HEK293 (cell line): ENCODE measurements around the gene TBX1.

Experiments used
- CTCF ChIA-PET: fragments of 350-600 bp; formaldehyde crosslinking; extraction: SDS; loops from one replicate; lab custom pipeline; 2021; ENCODE audit warnings: antibody characterized with exemption; lab: Yijun Ruan, JAX
- POLR2A ChIA-PET: fragments of 300-600 bp; formaldehyde crosslinking; extraction: SDS; loops from one replicate; lab custom pipeline; 2020; ENCODE audit warnings: antibody characterized with exemption, inconsistent platforms; lab: Yijun Ruan, JAX
- H3K27ac ChIP-seq: fragments of 200-500 bp; sonication (Bioruptor generic); 2 replicates; pipeline ENCODE4 v1.5.1; 2014; ENCODE audit warnings: low read depth, low read length, control low read depth, inconsistent platforms; ENCODE audit errors: extremely low read depth
- H3K36me3 ChIP-seq, 2 experiments: fragments of 200-500 bp in 1 of 2; sonication (Bioruptor generic) in 1 of 2; 1 replicate in 1 of 2; 2 replicates in 1 of 2; pipeline ENCODE4 v1.5.1; 2014 to 2017; ENCODE audit warnings: inconsistent platforms in 2 of 2, low read length in 2 of 2; ENCODE audit not compliant: control insufficient read depth in 2 of 2, insufficient read depth in 1 of 2
- H3K4me1 ChIP-seq: fragments of 200-500 bp; sonication (Bioruptor generic); 2 replicates; pipeline ENCODE4 v1.5.1; 2014; ENCODE audit warnings: mild to moderate bottlenecking, low read length, inconsistent platforms; ENCODE audit not compliant: control insufficient read depth, insufficient read depth
- H3K4me3 ChIP-seq: 2 replicates; pipeline ENCODE4 v1.5.1; 2011; ENCODE audit warnings: low read depth, mild to moderate bottlenecking, control low read depth, low read length, moderate library complexity
- H3K9me3 ChIP-seq: fragments of 200-500 bp; sonication (Bioruptor generic); 2 replicates; pipeline ENCODE4 v1.5.1; 2014; ENCODE audit warnings: low read depth, low read length, inconsistent platforms; ENCODE audit not compliant: control insufficient read depth, insufficient read depth
- REST ChIP-seq: fragments of 450-650 bp; formaldehyde crosslinking; IDR thresholded peaks from 2 replicates; pipeline ENCODE4 v1.5.1; 2016; ENCODE audit warnings: missing biosample characterization, missing genetic modification characterization
- ZBTB1 ChIP-seq: fragments of 450-650 bp; formaldehyde crosslinking; IDR thresholded peaks from 2 replicates; pipeline ENCODE4 v1.5.1; 2016; ENCODE audit warnings: missing biosample characterization, missing genetic modification characterization
- ZNF211 ChIP-seq: fragments of 450-650 bp; formaldehyde crosslinking; IDR thresholded peaks from 2 replicates; pipeline ENCODE4 v1.5.1; 2016; ENCODE audit warnings: low read depth, missing biosample characterization, missing genetic modification characterization
- ZNF221 ChIP-seq: fragments of 450-650 bp; formaldehyde crosslinking; IDR thresholded peaks from 2 replicates; pipeline ENCODE4 v1.5.1; 2017; ENCODE audit warnings: missing biosample characterization, missing genetic modification characterization, borderline replicate concordance
- ZNF394 ChIP-seq: fragments of 450-650 bp; formaldehyde crosslinking; IDR thresholded peaks from 2 replicates; pipeline ENCODE4 v1.5.1; 2016; ENCODE audit warnings: missing biosample characterization, missing genetic modification characterization, mild to moderate bottlenecking, moderate library complexity, borderline replicate concordance
- ZNF426 ChIP-seq: fragments of 450-650 bp; formaldehyde crosslinking; IDR thresholded peaks from 2 replicates; pipeline ENCODE4 v1.5.1; 2017; ENCODE audit warnings: missing biosample characterization, missing genetic modification characterization, mild to moderate bottlenecking, inconsistent platforms, moderate library complexity
- ZNF449 ChIP-seq: fragments of 450-650 bp; formaldehyde crosslinking; IDR thresholded peaks from 2 replicates; pipeline ENCODE4 v1.5.1; 2017; ENCODE audit warnings: missing biosample characterization, mild to moderate bottlenecking, missing genetic modification characterization, moderate library complexity
- ZNF473 ChIP-seq: fragments of 450-650 bp; formaldehyde crosslinking; IDR thresholded peaks from 2 replicates; pipeline ENCODE4 v1.5.1; 2017; ENCODE audit warnings: missing biosample characterization, missing genetic modification characterization
- ZNF530 ChIP-seq: fragments of 450-650 bp; formaldehyde crosslinking; IDR thresholded peaks from 2 replicates; pipeline ENCODE4 v1.5.1; 2016; ENCODE audit warnings: low read depth, missing biosample characterization, missing genetic modification characterization
- ZNF629 ChIP-seq: fragments of 450-650 bp; formaldehyde crosslinking; IDR thresholded peaks from 2 replicates; pipeline ENCODE4 v1.5.1; 2017; ENCODE audit warnings: missing biosample characterization, missing genetic modification characterization
- ZNF645 ChIP-seq: fragments of 450-650 bp; formaldehyde crosslinking; IDR thresholded peaks from 2 replicates; pipeline ENCODE4; 2016; ENCODE audit warnings: missing biosample characterization, missing genetic modification characterization
- ZNF658 ChIP-seq: fragments of 450-650 bp; formaldehyde crosslinking; IDR thresholded peaks from 2 replicates; pipeline ENCODE4; 2016; ENCODE audit warnings: missing biosample characterization, missing genetic modification characterization
- ZNF747 ChIP-seq: fragments of 450-650 bp; formaldehyde crosslinking; IDR thresholded peaks from 2 replicates; pipeline ENCODE4 v1.5.1; 2016; ENCODE audit warnings: missing biosample characterization, missing genetic modification characterization
- ZNF768 ChIP-seq: fragments of 450-650 bp; formaldehyde crosslinking; IDR thresholded peaks from 2 replicates; pipeline ENCODE4 v1.5.1; 2018; ENCODE audit warnings: missing biosample characterization, mild to moderate bottlenecking, missing genetic modification characterization
- ZNF776 ChIP-seq: fragments of 450-650 bp; formaldehyde crosslinking; IDR thresholded peaks from 2 replicates; pipeline ENCODE4 v1.5.0; 2017; ENCODE audit warnings: missing biosample characterization, missing genetic modification characterization, borderline replicate concordance
- ZNF792 ChIP-seq: fragments of 450-650 bp; formaldehyde crosslinking; IDR thresholded peaks from 2 replicates; pipeline ENCODE4 v1.5.1; 2016; ENCODE audit warnings: missing biosample characterization, missing genetic modification characterization
- ZSCAN5A ChIP-seq: fragments of 450-650 bp; formaldehyde crosslinking; IDR thresholded peaks from 2 replicates; pipeline ENCODE4 v1.5.1; 2016; ENCODE audit warnings: missing biosample characterization, missing genetic modification characterization

The TBX1 gene

GRCh38 chr22:19803736-19804267 lies 43.2 kb downstream of the TBX1 start (continued):
- no peak for TF ChIP-seq REST (tag by site-specific recombination)
- no peak for TF ChIP-seq ZSCAN5A (tag by site-specific recombination)
- no peak for TF ChIP-seq ZNF530
- TF ChIP-seq ZNF747, result no peak
- no peak for TF ChIP-seq ZNF792 (tag by site-specific recombination)
- TF ChIP-seq ZNF473 (tag by site-specific recombination), result no peak
- no peak for TF ChIP-seq ZNF426 (tag by site-specific recombination)
- TF ChIP-seq ZBTB1, result no peak
- TF ChIP-seq ZNF658, result no peak
- no peak for TF ChIP-seq ZNF645 (tag by site-specific recombination)
- no peak for TF ChIP-seq ZNF211
- no peak for TF ChIP-seq ZNF394 (tag by site-specific recombination)
- no peak for TF ChIP-seq ZNF776 (tag by site-specific recombination)

GRCh38 chr22:19805821-19806212 lies 45.2 kb downstream of the TBX1 start:
- TF ChIP-seq ZNF629 (tag by site-specific recombination) (no peak), REST (tag by site-specific recombination) (no peak), ZNF776 (tag by site-specific recombination) (no peak), ZNF449 (tag by site-specific recombination) (no peak), ZNF768 (tag by site-specific recombination) (no peak), ZNF221 (no peak)
- TF ChIP-seq, all 188 proteins: peak for 0
- POLR2A ChIA-PET, result interaction anchor here (3.0 kb wide), 1 partner anchor 49 kb away, joined by 12 read pairs; the partner anchor contains the start of genes GNB1L and RTL10
- Histone ChIP-seq H3K4me1 (peaks cover 3% of the 10 kb centered on the region), H3K9me3 (no peaks in the 10 kb centered on the region), H3K27ac (no peak overlapping the region), H3K36me3 (peaks cover 0 to 17% of the 10 kb centered on the region in 2 experiments; a peak in 1 of 3 replicates), H3K4me3 (no peak overlapping the region)
- CTCF ChIA-PET, result interaction anchor here (1.1 to 1.5 kb wide), 3 partner anchors 11 to 76 kb away, joined by 4 to 8 read pairs (median 5); no protein-coding TSS in a partner anchor
